NK-92 (cell line): ENCODE data around the gene ANKRD11.
"Not testable (repeated sequence)": the region's sequence is repeated elsewhere in the genome, so short reads cannot be mapped to it uniquely, and the experiment has no call there.

Experiments used
- DNase-seq: peaks from one replicate; lab custom pipeline; 2025; ENCODE audit not compliant: unreplicated experiment; lab: John Stamatoyannopoulos, UW

The ANKRD11 gene

GRCh38 chr16:89304941-89305705 lies 185.2 kb downstream of the ANKRD11 start:
- no peak for DNase-seq

GRCh38 chr16:89304181-89304851 lies 186.0 kb downstream of the ANKRD11 start:
- no peak for DNase-seq

DNA sequence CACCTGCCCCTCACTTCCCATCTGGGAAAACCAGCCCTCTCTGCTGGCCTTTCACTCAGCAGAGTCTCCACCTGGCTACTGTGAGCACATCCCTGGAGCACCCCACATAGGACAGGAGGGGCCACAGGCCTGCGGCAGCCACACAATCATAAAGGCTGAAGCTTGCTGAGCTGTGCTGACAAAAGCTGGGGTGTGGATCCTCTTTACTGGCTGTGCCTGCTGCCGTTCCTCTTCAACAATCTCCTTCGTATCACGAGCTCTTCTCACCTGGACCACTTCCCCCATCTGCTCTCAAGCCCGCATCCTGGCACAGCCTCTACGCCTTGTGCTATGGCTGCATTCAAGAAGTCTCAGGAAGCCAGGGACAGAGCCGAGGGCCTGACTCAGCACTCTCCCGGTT lies 186.7 kb downstream of the ANKRD11 start:
- DNase-seq, result no peak

DNA sequence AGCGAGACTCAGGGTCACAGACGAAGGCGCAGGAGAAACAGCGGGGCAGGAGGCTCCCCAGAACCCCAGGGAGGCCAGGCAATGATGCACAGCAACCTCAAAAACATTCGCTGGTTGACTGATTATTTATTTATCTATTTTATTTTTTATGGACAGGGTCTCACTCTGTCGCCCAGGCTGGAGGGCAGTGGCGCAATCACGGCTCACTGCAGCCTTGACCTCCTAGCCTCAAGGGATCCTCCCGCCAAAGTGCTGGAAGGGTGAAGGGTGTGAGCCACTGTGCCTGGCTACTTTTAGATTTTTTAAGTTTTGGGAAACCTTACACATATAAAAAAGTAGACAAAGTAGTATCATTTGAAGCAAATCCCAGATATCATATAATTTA lies 189.4 kb downstream of the ANKRD11 start:
- DNase-seq, result no peak

GRCh38 chr16:89300311-89300975 lies 189.9 kb downstream of the ANKRD11 start:
- no peak for DNase-seq

GRCh38 chr16:89299357-89300111 lies 190.8 kb downstream of the ANKRD11 start:
- DNase-seq, result not testable (repeated sequence)

DNA sequence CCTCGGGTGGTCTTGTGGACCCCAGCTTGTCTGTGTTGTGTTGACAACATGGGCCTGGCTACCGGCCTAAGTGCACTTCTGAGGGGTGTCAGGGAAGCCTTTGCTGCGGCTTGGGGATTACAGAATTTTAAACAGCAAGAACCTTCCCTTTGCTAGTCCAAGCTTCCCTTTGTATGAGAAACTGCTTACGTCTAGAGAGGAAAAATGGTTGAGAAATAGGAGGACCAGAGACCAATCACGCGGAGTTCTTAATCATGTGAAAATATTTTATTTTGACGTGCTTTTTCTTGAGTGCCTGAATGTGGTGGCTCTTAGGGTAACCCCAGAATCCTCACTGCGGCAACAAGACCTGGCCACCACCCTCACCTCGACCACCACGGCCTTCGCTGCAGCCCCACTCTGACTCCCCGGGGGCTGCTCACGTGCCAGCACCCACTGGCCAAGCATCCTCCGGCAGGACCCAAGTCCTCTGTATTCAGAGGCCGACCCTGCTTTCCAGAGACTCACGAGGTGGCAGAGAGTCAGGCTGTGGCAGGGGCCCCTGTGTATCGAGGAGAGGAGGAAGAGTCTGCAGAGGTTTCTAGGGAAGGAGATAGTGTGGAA lies 191.6 kb downstream of the ANKRD11 start:
- no peak for DNase-seq

DNA sequence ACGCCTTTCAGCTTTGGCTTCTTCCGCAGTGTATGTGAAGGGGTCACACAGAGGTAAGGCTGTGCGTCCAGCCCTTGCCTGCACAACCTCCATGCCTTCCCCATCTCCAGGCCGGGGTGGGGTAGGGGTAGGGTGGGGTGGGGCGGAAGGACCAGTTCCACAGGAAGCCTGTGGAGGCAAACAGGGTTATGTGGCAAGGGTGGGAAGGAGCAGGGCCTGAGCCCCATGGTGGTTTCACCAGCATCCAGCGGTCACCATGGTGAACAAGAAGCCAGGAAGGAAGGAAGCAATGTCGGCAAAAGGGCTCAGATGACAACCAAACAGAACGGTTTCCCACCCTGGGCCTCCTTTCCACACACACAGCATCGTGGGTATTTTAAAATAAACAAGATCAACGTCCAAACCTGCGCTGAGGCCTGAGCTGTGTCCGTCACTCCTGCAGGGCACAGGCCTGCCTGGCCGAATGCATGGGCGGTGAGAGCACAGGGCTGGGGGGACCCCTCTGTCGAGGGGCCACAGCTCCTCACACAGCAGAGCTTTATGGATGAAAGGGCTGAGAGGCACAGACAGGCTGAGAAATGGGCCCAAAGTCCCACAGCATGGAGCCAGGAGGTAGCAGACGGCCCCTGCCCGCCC lies 192.3 kb downstream of the ANKRD11 start:
- DNase-seq, result no peak

- DNase-seq, result no peak
Observed at GRCh38 chr16:89297156-89297874, 193.0 kb downstream of the ANKRD11 start.

GRCh38 chr16:89295915-89296314 lies 194.4 kb downstream of the ANKRD11 start:
- DNase-seq, result no peak

DNA sequence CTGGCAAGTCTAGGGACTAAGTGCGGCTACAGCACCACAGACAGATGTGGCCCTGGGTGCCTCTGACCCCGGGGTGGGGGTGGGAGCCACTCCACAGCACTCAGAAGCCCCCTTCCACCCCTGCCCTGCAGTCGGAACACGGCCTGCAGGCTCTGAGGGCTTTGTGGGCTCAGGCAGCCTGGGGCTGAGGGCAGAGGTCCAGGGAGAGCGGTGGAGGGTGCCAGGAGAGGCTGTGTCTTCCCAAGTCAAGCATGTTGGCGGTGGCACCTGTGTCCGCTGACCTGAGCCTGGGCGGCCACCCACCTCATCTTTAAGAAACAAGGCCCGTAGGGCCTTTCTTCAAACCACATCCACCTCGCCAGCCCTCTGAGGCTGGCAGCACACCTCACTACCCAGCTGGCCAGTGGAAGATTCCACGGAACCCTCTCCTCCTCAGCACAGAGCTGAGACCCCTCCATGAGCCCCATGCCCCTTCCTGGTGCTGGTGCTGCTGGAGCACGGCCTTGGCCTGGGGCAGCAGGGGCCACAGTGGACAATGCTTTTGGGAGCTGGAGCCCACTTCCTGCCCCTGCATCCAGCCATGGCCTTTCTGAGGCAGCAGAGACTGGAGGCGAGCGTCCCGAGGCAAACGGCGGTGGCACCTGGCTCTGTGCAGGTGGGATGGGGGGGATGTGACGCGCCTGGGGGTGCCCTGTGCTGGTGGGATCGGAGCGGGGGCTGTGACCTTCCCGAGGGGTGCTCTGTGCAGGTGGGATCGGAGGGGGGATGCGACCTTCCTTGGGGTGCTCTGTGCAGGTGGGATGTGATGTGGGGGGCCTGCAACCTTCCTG lies 195.1 kb downstream of the ANKRD11 start:
- no peak for DNase-seq

- no peak for DNase-seq
Observed at GRCh38 chr16:89294486-89294885, 195.9 kb downstream of the ANKRD11 start.

GRCh38 chr16:89293276-89294143 lies 196.9 kb downstream of the ANKRD11 start:
- DNase-seq, result no peak

- DNase-seq, result no peak
Observed at GRCh38 chr16:89292443-89293078, 197.8 kb downstream of the ANKRD11 start.

GRCh38 chr16:89291776-89292175 lies 198.6 kb downstream of the ANKRD11 start:
- DNase-seq, result no peak

- no peak for DNase-seq
Observed at GRCh38 chr16:89291363-89291762, 199.0 kb downstream of the ANKRD11 start.

- no peak for DNase-seq
Observed at GRCh38 chr16:89290887-89291286, 199.5 kb downstream of the ANKRD11 start.

DNA sequence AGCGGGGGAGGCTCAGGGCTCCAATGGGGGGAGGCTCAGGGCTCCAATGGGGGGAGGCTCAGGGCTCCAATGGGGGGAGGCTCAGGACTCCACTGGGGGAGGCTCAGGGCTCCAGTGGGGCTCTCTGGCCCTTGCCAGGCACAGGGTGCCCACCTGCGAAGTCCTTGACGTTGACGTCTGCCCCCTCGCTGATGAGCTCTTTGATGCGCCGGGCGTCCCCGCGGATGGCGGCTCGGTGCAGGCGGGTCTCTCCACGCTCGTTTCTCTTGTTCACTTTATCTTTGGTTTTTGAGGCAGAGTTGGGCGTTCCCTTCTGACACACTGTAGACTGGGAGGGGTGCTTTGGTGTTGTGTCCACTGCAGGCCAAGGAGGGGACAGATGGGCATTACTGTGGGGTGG lies 199.9 kb downstream of the ANKRD11 start:
- no peak for DNase-seq
